K562 (cell line): Measurements from ENCODE around the gene SP100. TPM values are rescaled to one million over a fixed set of nuclear protein-coding genes. Genes with fewer than 3 reads are reported as not detected.

Source experiments
- ATAC-seq: fragments of 200-7000 bp; cut with Tn5 transposase; 3 replicates; pipeline ENCODE4 v1.9.1; 2020; ENCODE audit warnings: moderate library complexity
- BruUV-seq: library from RNA; stranded (reverse); fragments of 400-500 nt; replicated peaks from 2 replicates; lab custom pipeline; 2021; lab: Mats Ljungman, UMichigan
- CTCF ChIA-PET: fragments of 300-600 bp; formaldehyde crosslinking; extraction: SDS; loops from one replicate; lab custom pipeline; 2021; ENCODE audit warnings: low intra/inter-chr PET ratio; lab: Yijun Ruan, JAX
- POLR2A ChIA-PET: fragments of 300-600, 350-650 bp; sonication (Branson Sonifier 250); formaldehyde crosslinking; extraction: SDS; loops from one replicate; lab custom pipeline; 2021; ENCODE audit warnings: antibody characterized with exemption, inconsistent platforms; lab: Yijun Ruan, JAX
- DNase-seq, 4 experiments: peaks; one replicate each; pipeline versions ENCODE4 v3.0.0 to v3.0.0-alpha.2; 2011 to 2018; ENCODE audit warnings: low spot score in 3 of 4, mixed read lengths in 3 of 4; ENCODE audit errors: extremely low read depth in 1 of 4
- FAIRE-seq: peaks from 2 replicates; lab custom pipeline; 2011; peaks lifted over from hg19 to GRCh38; lab: Jason Lieb, UNC
- H2AFZ ChIP-seq: 2 replicates; pipeline ENCODE4 v1.6.0; 2011; ENCODE audit warnings: low read depth, low read length, control low read depth, inconsistent platforms
- H3K27ac ChIP-seq: fragments of 200-600 bp; 3 replicates; pipeline ENCODE4 v1.8.0; 2011; ENCODE audit warnings: low read depth, mild to moderate bottlenecking, control low read depth, inconsistent platforms, low read length, moderate library complexity, mixed read lengths; ENCODE audit errors: extremely low read depth
- H3K27me3 ChIP-seq, 2 experiments: fragments of 300-600 bp in 1 of 2; 2 replicates in 1 of 2; 3 replicates in 1 of 2; pipeline versions ENCODE4 v1.6.0 to v1.8.0; 2011; ENCODE audit warnings: inconsistent platforms in 2 of 2, low read length in 2 of 2, mild to moderate bottlenecking in 1 of 2, mixed read lengths in 1 of 2, moderate library complexity in 1 of 2; ENCODE audit not compliant: control insufficient read depth in 2 of 2, insufficient read depth in 2 of 2
- H3K36me3 ChIP-seq: fragments of 300-600 bp; 3 replicates; pipeline ENCODE4 v1.8.0; 2011; ENCODE audit warnings: mild to moderate bottlenecking, low read length, inconsistent platforms; ENCODE audit not compliant: control insufficient read depth, insufficient read depth
- H3K4me1 ChIP-seq, 2 experiments: fragments of 200-600 bp in 1 of 2; replicated peaks in 1 of 2; 2 replicates in 1 of 2; 3 replicates in 1 of 2; pipeline versions ENCODE4 v1.5.1 to v1.8.0; 2011; ENCODE audit warnings: inconsistent platforms in 2 of 2, low read length in 2 of 2, mild to moderate bottlenecking in 1 of 2, mixed read lengths in 1 of 2, moderate library complexity in 1 of 2; ENCODE audit not compliant: control insufficient read depth in 2 of 2, insufficient read depth in 2 of 2
- H3K4me2 ChIP-seq: 2 replicates; pipeline ENCODE4 v1.6.1; 2011; ENCODE audit warnings: low read length, control low read depth, inconsistent platforms, mixed read lengths; ENCODE audit not compliant: insufficient read depth
- H3K4me3 ChIP-seq: fragments of 200-600 bp; sonication (generic), shearing (Covaris generic); 2 replicates; pipeline ENCODE4 v1.5.1; 2016; ENCODE audit warnings: control low read depth, inconsistent platforms
- H3K79me2 ChIP-seq: fragments of 200-600 bp; 3 replicates; pipeline ENCODE4 v1.8.0; 2011; ENCODE audit warnings: low read length, inconsistent platforms; ENCODE audit not compliant: control insufficient read depth, insufficient read depth
- H3K9ac ChIP-seq, 2 experiments: 2 replicates each; pipeline versions ENCODE4 v1.6.0 to v1.6.1; 2011; ENCODE audit warnings: low read depth in 2 of 2, low read length in 2 of 2, control low read depth in 1 of 2, inconsistent platforms in 1 of 2, mild to moderate bottlenecking in 1 of 2, mixed read lengths in 1 of 2; ENCODE audit not compliant: insufficient read depth in 1 of 2
- H3K9me1 ChIP-seq: one replicate; pipeline ENCODE4 v1.6.0; 2011; ENCODE audit warnings: inconsistent platforms, mild to moderate bottlenecking, low read length, moderate library complexity; ENCODE audit not compliant: control insufficient read depth, insufficient read depth
- H3K9me3 ChIP-seq: replicated peaks from 2 replicates; pipeline ENCODE4 v1.5.1; 2011; ENCODE audit warnings: low read depth, low read length, inconsistent platforms; ENCODE audit not compliant: control insufficient read depth, insufficient read depth
- H4K20me1 ChIP-seq: replicated peaks from 2 replicates; pipeline ENCODE4 v1.6.1; 2011; ENCODE audit warnings: low read length, inconsistent platforms, mixed read lengths; ENCODE audit not compliant: control insufficient read depth, insufficient read depth
- BRCA1 ChIP-seq, 2 experiments: fragments of 450-650 bp in 1 of 2; sonication (generic) in 1 of 2; formaldehyde crosslinking in 1 of 2; IDR thresholded peaks; 2 replicates each; pipeline versions ENCODE4 v1.5.0 to v1.6.1; 2017 to 2020; ENCODE audit warnings: mild to moderate bottlenecking in 1 of 2, missing genetic modification reagents in 1 of 2
- CREBBP ChIP-seq: IDR thresholded peaks from one replicate; pipeline ENCODE4 v1.6.1; 2012; ENCODE audit warnings: low read depth, mild to moderate bottlenecking, control low read depth, inconsistent platforms, low read length
- NCOA6 ChIP-seq: fragments of 450-650 bp; IDR thresholded peaks from 2 replicates; pipeline ENCODE4 v1.6.1; 2017; ENCODE audit warnings: mild to moderate bottlenecking
- PHB ChIP-seq: fragments of 250-450 bp; sonication (Bioruptor Pico); IDR thresholded peaks from 2 replicates; pipeline ENCODE4 v1.5.0; 2021
- PHF20 ChIP-seq: fragments of 450-650 bp; IDR thresholded peaks from 2 replicates; pipeline ENCODE4 v1.6.1; 2018; ENCODE audit not compliant: partially characterized antibody
- RBM25 ChIP-seq: fragments of 200-400 bp; formaldehyde crosslinking; IDR thresholded peaks from 2 replicates; pipeline ENCODE4 v1.6.1; 2018; ENCODE audit warnings: low read length, low read depth, moderate library complexity; ENCODE audit not compliant: severe bottlenecking
- RHOXF2B ChIP-seq: fragments of 250-450 bp; sonication (Bioruptor Pico); conservative IDR thresholded peaks from 2 replicates; pipeline ENCODE4 v1.5.1; 2021
- SMAD1 ChIP-seq: fragments of 150-350 bp; IDR thresholded peaks from 2 replicates; pipeline ENCODE4 v1.6.1; 2014; ENCODE audit warnings: low read length, low read depth; ENCODE audit not compliant: partially characterized antibody
- ZBTB33 ChIP-seq: sonication (generic); formaldehyde crosslinking; IDR thresholded peaks from 2 replicates; pipeline ENCODE4 v1.8.1; 2023; ENCODE audit warnings: mild to moderate bottlenecking, missing genetic modification reagents
- ZFX ChIP-seq: sonication (generic); formaldehyde crosslinking; IDR thresholded peaks from 2 replicates; pipeline ENCODE4 v1.8.0; 2022; ENCODE audit warnings: mild to moderate bottlenecking, missing genetic modification reagents, moderate library complexity
- ZNF24 ChIP-seq: fragments of 450-650 bp; IDR thresholded peaks from 2 replicates; pipeline ENCODE4 v1.6.1; 2016
- ZNF3 ChIP-seq: fragments of 250-450 bp; sonication (Bioruptor Pico); IDR thresholded peaks from 2 replicates; pipeline ENCODE4 v1.5.0; 2021; ENCODE audit warnings: mild to moderate bottlenecking, moderate library complexity
- ZNF512 ChIP-seq: IDR thresholded peaks from 2 replicates; pipeline ENCODE4 v1.6.1; 2016; ENCODE audit warnings: missing genetic modification characterization, missing compliant biosample characterization
- WGBS: fragments of 100-300 bp; shearing (Covaris generic); methylation state at CpG from one replicate; pipeline ENCODE4 v1.1.6; 2016; ENCODE audit warnings: low coverage, mixed read lengths; ENCODE audit not compliant: insufficient coverage; ENCODE audit errors: missing lambda C conversion rate; 5-methylcytosine and 5-hydroxymethylcytosine counted together
- in situ Hi-C: fragments of 300-500 bp; cut with MboI; formaldehyde crosslinking; loops from 4 replicates; pipeline ENCODE4 v1.15.0; 2018; ENCODE audit warnings: inconsistent platforms, mixed read lengths
- intact Hi-C: fragments of 100-400 bp; cut with micrococcal nuclease; formaldehyde crosslinking; loops from 2 replicates; pipeline ENCODE4 v1.14.2; 2022
- polyA plus RNA-seq, 8 experiments: library from polyadenylated mRNA; depleted of rRNA in 4 of 8; stranded (reverse) in 5 of 8; unstranded in 3 of 8; fragments of >200 nt; fragmentation: Nextera tagmentation in 2 of 8; fragmentation: Illumina TruSeq in 1 of 8; extraction: Ambion mirVana in 2 of 8; extraction: Trizol in 1 of 8; gene quantifications; 2 replicates each; pipeline versions ENCODE4 v1.2.1 to v1.2.3, GENCODE V29; 2011 to 2014; ENCODE audit warnings: inconsistent platforms in 1 of 8, missing spikeins in 1 of 8
- total RNA-seq, 7 experiments: library from RNA; depleted of rRNA in 6 of 7; stranded (reverse); fragments of >200 nt in 6 of 7; fragmentation: Illumina TruSeq in 2 of 7; extraction: Trizol in 2 of 7; gene quantifications; 2 replicates each; pipeline versions ENCODE4 v1.2.1 to v1.2.3, GENCODE V29; 2011 to 2021; ENCODE audit warnings: low replicate concordance in 1 of 7

Gene SP100
- total and polyA plus RNA-seq, 9 of the 15 experiments (the other 6 are each of a cell fraction or from before 2014, with no cell fraction given): 19.2 to 39.2 (median 34.6) TPM

DNA sequence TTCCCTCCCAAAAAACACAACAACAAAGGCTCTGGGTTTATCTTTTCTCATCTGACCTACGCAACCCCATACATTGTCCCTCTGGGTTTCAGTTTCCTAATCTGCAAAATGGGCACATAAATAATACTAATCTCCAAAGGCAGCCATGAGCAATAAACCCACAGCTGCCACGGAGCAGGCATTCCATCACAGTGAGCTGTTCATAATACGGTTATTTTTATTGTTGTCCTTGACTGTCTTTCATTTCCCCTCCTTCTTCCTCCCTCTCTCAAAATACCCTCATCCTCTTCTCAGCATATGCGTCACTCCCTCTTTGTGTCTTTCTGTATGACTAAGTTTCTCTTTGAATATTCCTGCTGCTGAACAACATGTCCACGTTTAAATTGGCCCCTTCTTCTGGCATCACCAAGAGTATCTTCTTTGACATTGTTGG is 166.9 kb downstream of the SP100 start:
- in situ Hi-C loops (no loop called here), intact Hi-C loops (no loop called here)
- no peak overlapping the region for H3K4me3 ChIP-seq
- no peaks in the 10 kb centered on the region; a peak in 2 of 5 replicates for H3K4me1 ChIP-seq
- no peak overlapping the region for H3K27ac ChIP-seq
- CTCF ChIA-PET: no interaction called here
- ATAC-seq (no peak), FAIRE-seq (no peak), DNase-seq (no peak)
- H3K79me2 ChIP-seq: no peaks in the 10 kb centered on the region
- no peak overlapping the region for H2AFZ ChIP-seq
- 7% methylated on average over 5 of the region's 5 CpGs for WGBS
- H3K9me3 ChIP-seq: no peaks in the 10 kb centered on the region
- BruUV-seq: no TSS peak
- H3K36me3 ChIP-seq: no peaks in the 10 kb centered on the region
- H4K20me1 ChIP-seq: no peaks in the 10 kb centered on the region; the same call in 1 of the 2 replicates
- peak; percentile 29 for TF ChIP-seq RBM25
- no peak for TF ChIP-seq ZNF3 (CRISPR knock-in tag)
- no peak overlapping the region for H3K4me2 ChIP-seq
- H3K27me3 ChIP-seq: peaks cover 0 to 21% of the 10 kb centered on the region in 2 experiments; a peak in 2 of 5 replicates
- no peak overlapping the region for H3K9ac ChIP-seq
- POLR2A ChIA-PET: no interaction called here
- no peaks in the 10 kb centered on the region for H3K9me1 ChIP-seq

GRCh38 chr2:230583581-230583980 is 167.6 kb downstream of the SP100 start:
- H3K27ac ChIP-seq: no peak overlapping the region
- ATAC-seq (no peak), FAIRE-seq (no peak), DNase-seq (no peak)
- no peaks in the 10 kb centered on the region for H3K36me3 ChIP-seq
- no peaks in the 10 kb centered on the region; a peak in 2 of 5 replicates for H3K4me1 ChIP-seq
- ChIA-PET POLR2A (no interaction called here), CTCF (no interaction called here)
- no peak overlapping the region for H3K9ac ChIP-seq
- in situ Hi-C loops: no loop called here
- 0% methylated on average over 2 of the region's 2 CpGs for WGBS
- no peak overlapping the region for H3K4me2 ChIP-seq
- H3K79me2 ChIP-seq: no peaks in the 10 kb centered on the region
- no peak overlapping the region for H2AFZ ChIP-seq
- no peaks in the 10 kb centered on the region; the same call in 1 of the 2 replicates for H4K20me1 ChIP-seq
- no TSS peak for BruUV-seq
- intact Hi-C loops: no loop called here
- H3K9me1 ChIP-seq: no peaks in the 10 kb centered on the region
- H3K27me3 ChIP-seq: peaks cover 0 to 21% of the 10 kb centered on the region in 2 experiments; a peak in 2 of 5 replicates
- no peak overlapping the region for H3K4me3 ChIP-seq
- H3K9me3 ChIP-seq: no peaks in the 10 kb centered on the region
- no peak for TF ChIP-seq RHOXF2B (CRISPR knock-in tag)
- TF ChIP-seq NCOA6: no peak
- TF ChIP-seq ZFX: no peak
- TF ChIP-seq SMAD1: no peak
- TF ChIP-seq PHF20: no peak
- no peak for TF ChIP-seq BRCA1 (IDR thresholded peaks at IDR 0.05)
- no peak for TF ChIP-seq BRCA1 (CRISPR knock-in tag; IDR thresholded peaks at IDR 0.05)
- no peak for TF ChIP-seq PHB (CRISPR knock-in tag)
- TF ChIP-seq ZNF24: no peak
- no peak for TF ChIP-seq CREBBP
- no peak for TF ChIP-seq ZNF512 (tag)
- no peak for TF ChIP-seq ZBTB33 (CRISPR knock-in tag)
